Prostate gland (tissue), 2 donors: Measurements from ENCODE around the gene PVR. TPM values are rescaled to one million over a fixed set of nuclear protein-coding genes. Genes with fewer than 3 reads are reported as not detected.
"Not testable (repeated sequence)": the region's sequence is repeated elsewhere in the genome, so short reads cannot be mapped to it uniquely, and the experiment has no call there.

ENCODE experiments used
- DNase-seq: peaks from one replicate; pipeline ENCODE4 v3.0.0-alpha.2; 2019; ENCODE audit warnings: low spot score
- H3K27ac ChIP-seq, 2 donors: fragments of 200-600 bp; sonication (generic); 2 replicates each; pipeline ENCODE4 v1.5.1; 2017 to 2019
- H3K27me3 ChIP-seq: fragments of 200-600 bp; sonication (generic); replicated peaks from 2 replicates; pipeline ENCODE4 v1.5.1; 2019; ENCODE audit not compliant: insufficient read depth
- H3K36me3 ChIP-seq, 2 donors: fragments of 200-600 bp; sonication (generic); 1 replicate in 1 of 2; 2 replicates in 1 of 2; pipeline versions ENCODE4 v1.5.1 to v1.8.1; 2017 to 2019
- H3K4me1 ChIP-seq: fragments of 200-600 bp; sonication (generic); replicated peaks from 2 replicates; pipeline ENCODE4 v1.5.1; 2019
- H3K4me3 ChIP-seq, 2 donors: fragments of 200-600 bp; sonication (generic); 2 replicates each; pipeline ENCODE4 v1.5.1; 2017 to 2019
- H3K9me3 ChIP-seq: fragments of 200-600 bp; sonication (generic); 2 replicates; pipeline ENCODE4 v1.5.1; 2017
- CTCF ChIP-seq, 4 experiments: fragments of 200-600 bp in 2 of 4; fragments of 450-650 bp in 2 of 4; sonication (generic) in 2 of 4; IDR thresholded peaks; 1 replicate in 3 of 4; 2 replicates in 1 of 4; pipeline ENCODE4 v1.5.1; 2016 to 2019; ENCODE audit warnings: antibody characterized with exemption in 4 of 4, mild to moderate bottlenecking in 2 of 4, moderate library complexity in 2 of 4
- POLR2A ChIP-seq: fragments of 450-650 bp; IDR thresholded peaks from one replicate; pipeline ENCODE4 v1.6.1; 2016; ENCODE audit warnings: antibody characterized with exemption, mild to moderate bottlenecking
- POLR2AphosphoS5 ChIP-seq: sonication (generic); formaldehyde crosslinking; IDR thresholded peaks from one replicate; pipeline ENCODE4 v1.6.1; 2017; ENCODE audit warnings: antibody characterized with exemption
- WGBS: methylation state at CpG from one replicate; pipeline ENCODE4 v1.1.5; 2018; 5-methylcytosine and 5-hydroxymethylcytosine counted together
- intact Hi-C: fragments of 100-400 bp; cut with DNase I; formaldehyde crosslinking; loops from one replicate; pipeline ENCODE4 v1.14.2; 2022
- total RNA-seq, 2 donors: library from RNA; depleted of rRNA; stranded (reverse); fragments of >200 nt; gene quantifications; one replicate each; pipeline ENCODE4 v1.1.0, GENCODE V29; 2016

Gene PVR
- total RNA-seq, 2 donors from 2014 or later, result 30.1 to 35.6 TPM

GRCh38 chr19:44621367-44621766, 22.3 kb upstream of the PVR start:
- Histone ChIP-seq H3K4me3 (no peak overlapping the region), H3K27me3 (no peaks in the 10 kb centered on the region), H3K27ac (no peak overlapping the region), H3K9me3 (no peaks in the 10 kb centered on the region), H3K4me1 (no peaks in the 10 kb centered on the region), H3K36me3 (no peaks in the 10 kb centered on the region)
- WGBS, result 95% methylated on average over 6 of the region's 6 CpGs
- TF ChIP-seq POLR2AphosphoS5 (no peak), POLR2A (no peak), CTCF (IDR thresholded peaks at IDR 0.05) (no peak)
- no peak for DNase-seq
- intact Hi-C loops, result no loop called here

GRCh38 chr19:44623080-44623479, 20.6 kb upstream of the PVR start:
- no peak for DNase-seq
- intact Hi-C loops, result no loop called here
- TF ChIP-seq CTCF (IDR thresholded peaks at IDR 0.05), result no peak
- TF ChIP-seq POLR2AphosphoS5, result no peak
- no peak for TF ChIP-seq POLR2A

GRCh38 chr19:44623626-44624025, 20.1 kb upstream of the PVR start:
- H3K36me3 ChIP-seq, result no peaks in the 10 kb centered on the region
- no peak for DNase-seq
- H3K27me3 ChIP-seq, result no peaks in the 10 kb centered on the region
- no peak overlapping the region for H3K4me3 ChIP-seq
- intact Hi-C loops, result no loop called here
- no peak overlapping the region for H3K27ac ChIP-seq
- H3K9me3 ChIP-seq, result no peaks in the 10 kb centered on the region
- H3K4me1 ChIP-seq, result no peaks in the 10 kb centered on the region
- no peak for TF ChIP-seq POLR2AphosphoS5
- TF ChIP-seq CTCF (IDR thresholded peaks at IDR 0.05), result no peak
- TF ChIP-seq POLR2A, result no peak
- 89% methylated on average over 4 of the region's 4 CpGs for WGBS

More at GRCh38 chr19:44623080-44623479, 20.6 kb upstream of the PVR start:
- no peaks in the 10 kb centered on the region for H3K27me3 ChIP-seq
- no peaks in the 10 kb centered on the region for H3K9me3 ChIP-seq
- H3K36me3 ChIP-seq, result no peaks in the 10 kb centered on the region
- H3K4me1 ChIP-seq, result no peaks in the 10 kb centered on the region
- 51% methylated on average over 5 of the region's 5 CpGs for WGBS
- no peak overlapping the region for H3K27ac ChIP-seq
- H3K4me3 ChIP-seq, result no peak overlapping the region

- H3K27ac ChIP-seq, result no peak overlapping the region
- no peaks in the 10 kb centered on the region for H3K36me3 ChIP-seq
- WGBS, result 92% methylated on average over 4 of the region's 4 CpGs
- DNase-seq, result no peak
- intact Hi-C loops, result no loop called here
- no peak overlapping the region for H3K4me3 ChIP-seq
- no peaks in the 10 kb centered on the region for H3K27me3 ChIP-seq
- H3K9me3 ChIP-seq, result no peaks in the 10 kb centered on the region
- no peaks in the 10 kb centered on the region for H3K4me1 ChIP-seq
- TF ChIP-seq POLR2A (no peak), CTCF (IDR thresholded peaks at IDR 0.05) (no peak), POLR2AphosphoS5 (no peak)
These were observed 18.8 kb upstream of the PVR start for GRCh38 chr19:44624840-44625354.

- 89% methylated on average over 4 of the region's 4 CpGs for WGBS
- intact Hi-C loops, H3K4me1 ChIP-seq, H3K27me3 ChIP-seq, DNase-seq, H3K27ac ChIP-seq, H3K9me3 ChIP-seq, H3K4me3 ChIP-seq, H3K36me3 ChIP-seq: not testable (repeated sequence)
These were observed 18.1 kb upstream of the PVR start for GRCh38 chr19:44625637-44626036.
